Endothelial cell of umbilical vein (primary cell): ENCODE data around the gene ZC2HC1B. TPM values are rescaled to one million over a fixed set of nuclear protein-coding genes. Genes with fewer than 3 reads are reported as not detected.

Experiments
- BruUV-seq: library from RNA; stranded (reverse); fragments of 400-500 nt; replicated peaks from 2 replicates; lab custom pipeline; 2021; lab: Mats Ljungman, UMichigan
- CTCF ChIA-PET: fragments of 300-600, 350-600 bp; sonication (Branson Sonifier 250); formaldehyde crosslinking; loops from one replicate; lab custom pipeline; 2021; ENCODE audit warnings: antibody characterized with exemption, inconsistent platforms; lab: Charles Lee
- POLR2A ChIA-PET: fragments of 300-600, 350-600 bp; sonication (Branson Sonifier 250); formaldehyde crosslinking; loops from one replicate; lab custom pipeline; 2021; ENCODE audit warnings: antibody characterized with exemption, inconsistent platforms; lab: Charles Lee
- DNase-seq: peaks from one replicate; pipeline ENCODE4 v3.0.0-alpha.2; 2011; ENCODE audit warnings: low read depth, low spot score
- FAIRE-seq: peaks from 2 replicates; lab custom pipeline; 2011; peaks lifted over from hg19 to GRCh38; lab: Jason Lieb, UNC
- H2AFZ ChIP-seq: 2 replicates; pipeline ENCODE4 v1.6.0; 2012; ENCODE audit warnings: low read depth, low read length, control low read depth, inconsistent platforms
- H3K27ac ChIP-seq: 2 replicates; pipeline ENCODE4 v1.5.1; 2011; ENCODE audit warnings: low read depth, mild to moderate bottlenecking, control low read depth, low read length, moderate library complexity; ENCODE audit not compliant: insufficient read depth
- H3K27me3 ChIP-seq, 2 experiments: 2 replicates each; pipeline versions ENCODE4 v1.6.0 to v1.6.1; 2011; ENCODE audit warnings: low read length in 2 of 2, mixed read lengths in 1 of 2; ENCODE audit not compliant: control insufficient read depth in 2 of 2, insufficient read depth in 2 of 2
- H3K36me3 ChIP-seq, 2 experiments: 2 replicates in 1 of 2; 3 replicates in 1 of 2; pipeline ENCODE4 v1.5.1; 2011; ENCODE audit warnings: low read length in 2 of 2, mild to moderate bottlenecking in 1 of 2, moderate library complexity in 1 of 2; ENCODE audit not compliant: control insufficient read depth in 2 of 2, insufficient read depth in 2 of 2; ENCODE audit errors: extremely low read depth in 1 of 2
- H3K4me1 ChIP-seq: 3 replicates; pipeline ENCODE4 v1.5.1; 2011; ENCODE audit warnings: mild to moderate bottlenecking, low read length; ENCODE audit not compliant: control insufficient read depth, insufficient read depth; ENCODE audit errors: extremely low read depth
- H3K4me2 ChIP-seq: 2 replicates; pipeline ENCODE4 v1.6.1; 2011; ENCODE audit warnings: low read length, control low read depth, mixed read lengths; ENCODE audit not compliant: insufficient read depth
- H3K4me3 ChIP-seq, 3 experiments: fragments of 200-600 bp in 1 of 3; sonication (generic), shearing (Covaris generic) in 1 of 3; replicated peaks in 1 of 3; 2 replicates each; pipeline ENCODE4 v1.5.1; 2011 to 2016; ENCODE audit warnings: control low read depth in 3 of 3, low read length in 3 of 3, mild to moderate bottlenecking in 2 of 3, inconsistent platforms in 1 of 3, low read depth in 1 of 3, moderate library complexity in 1 of 3; ENCODE audit not compliant: insufficient read depth in 1 of 3
- H3K79me2 ChIP-seq: 2 replicates; pipeline ENCODE4 v1.6.0; 2012; ENCODE audit warnings: low read length, inconsistent platforms; ENCODE audit not compliant: control insufficient read depth, insufficient read depth
- H3K9ac ChIP-seq: replicated peaks from 2 replicates; pipeline ENCODE3; 2011; ENCODE audit warnings: low read length, control low read depth; ENCODE audit not compliant: insufficient read depth; ENCODE audit errors: extremely low read depth
- H3K9me1 ChIP-seq: replicated peaks from 3 replicates; pipeline ENCODE4 v1.6.0; 2011; ENCODE audit warnings: mild to moderate bottlenecking, low read length; ENCODE audit not compliant: control insufficient read depth, insufficient read depth; ENCODE audit errors: extremely low read depth
- H3K9me3 ChIP-seq: replicated peaks from 2 replicates; pipeline ENCODE4 v1.5.1; 2012; ENCODE audit warnings: low read length, inconsistent platforms; ENCODE audit not compliant: control insufficient read depth, insufficient read depth
- H4K20me1 ChIP-seq: replicated peaks from 2 replicates; pipeline ENCODE3; 2011; ENCODE audit warnings: mild to moderate bottlenecking, low read length; ENCODE audit not compliant: control insufficient read depth, insufficient read depth; ENCODE audit errors: extremely low read depth
- EZH2 ChIP-seq: IDR thresholded peaks from 2 replicates; pipeline ENCODE4 v1.6.1; 2012; ENCODE audit warnings: borderline replicate concordance, low read depth, mild to moderate bottlenecking, moderate library complexity, low read length, inconsistent platforms; ENCODE audit not compliant: severe bottlenecking
- FOS ChIP-seq: IDR thresholded peaks from 2 replicates; pipeline ENCODE4 v1.6.1; 2011; ENCODE audit warnings: mild to moderate bottlenecking, low read length, moderate library complexity, borderline replicate concordance; ENCODE audit not compliant: insufficient read depth
- GATA2 ChIP-seq: IDR thresholded peaks from 2 replicates; pipeline ENCODE4 v1.7.0; 2011; ENCODE audit warnings: low read depth, mild to moderate bottlenecking, moderate library complexity, mixed read lengths, low read length; ENCODE audit not compliant: insufficient read length, insufficient read depth
- JUN ChIP-seq: IDR thresholded peaks from 2 replicates; pipeline ENCODE4 v1.6.1; 2011; ENCODE audit warnings: borderline replicate concordance, low read depth; ENCODE audit not compliant: insufficient read length, insufficient read depth
- MAX ChIP-seq: IDR thresholded peaks from 2 replicates; pipeline ENCODE4 v1.6.1; 2011; ENCODE audit not compliant: insufficient read depth, insufficient read length
- MYC ChIP-seq: IDR thresholded peaks from one replicate; pipeline ENCODE4 v1.6.1; 2011; ENCODE audit warnings: mild to moderate bottlenecking, low read depth, low read length
- POLR2A ChIP-seq: IDR thresholded peaks from 2 replicates; pipeline ENCODE4 v1.6.1; 2012; ENCODE audit warnings: low read depth, mild to moderate bottlenecking, control low read depth, low read length
- POLR2AphosphoS5 ChIP-seq: IDR thresholded peaks from 2 replicates; pipeline ENCODE4 v1.6.1; 2012; ENCODE audit warnings: low read depth, mild to moderate bottlenecking, control low read depth, low read length, moderate library complexity; ENCODE audit not compliant: insufficient read depth
- dilution Hi-C: fragments of 300-500 bp; cut with MboI; formaldehyde crosslinking; loops from one replicate; pipeline ENCODE4 v1.15.0; 2019; ENCODE audit warnings: low sequenced_read_pairs; ENCODE audit not compliant: extremely low pct_ligation_motif_present
- intact Hi-C: fragments of 100-400 bp; cut with micrococcal nuclease; formaldehyde crosslinking; loops from one replicate; pipeline ENCODE4 v1.10.0; 2022
- polyA plus RNA-seq, 4 experiments: library from polyadenylated mRNA; depleted of rRNA in 3 of 4; stranded (reverse) in 3 of 4; unstranded in 1 of 4; fragments of >200 nt; gene quantifications; 2 replicates each; pipeline versions ENCODE4 v1.2.1 to v1.2.3, GENCODE V29; 2011 to 2012; ENCODE audit warnings: missing spikeins in 1 of 4
- total RNA-seq: library from RNA; stranded (reverse); gene quantifications from 2 replicates; pipeline ENCODE4 v1.2.3, GENCODE V29; 2021
- TF ChIP-seq, protein P1 (sequence below), 2 donors: IDR thresholded peaks; 1 replicate in 1 of 2; 2 replicates in 1 of 2; pipeline ENCODE4 v1.5.1; 2011; ENCODE audit warnings: low read length in 2 of 2, mild to moderate bottlenecking in 2 of 2, moderate library complexity in 2 of 2, control low read depth in 1 of 2, inconsistent platforms in 1 of 2, low read depth in 1 of 2; ENCODE audit not compliant: insufficient read depth in 1 of 2; ENCODE audit errors: extremely low read depth in 1 of 2

The ZC2HC1B gene
- total and polyA plus RNA-seq, 2 donors (not counting 3 experiments of a cell fraction or from before 2014, with no cell fraction given): not detected

DNA sequence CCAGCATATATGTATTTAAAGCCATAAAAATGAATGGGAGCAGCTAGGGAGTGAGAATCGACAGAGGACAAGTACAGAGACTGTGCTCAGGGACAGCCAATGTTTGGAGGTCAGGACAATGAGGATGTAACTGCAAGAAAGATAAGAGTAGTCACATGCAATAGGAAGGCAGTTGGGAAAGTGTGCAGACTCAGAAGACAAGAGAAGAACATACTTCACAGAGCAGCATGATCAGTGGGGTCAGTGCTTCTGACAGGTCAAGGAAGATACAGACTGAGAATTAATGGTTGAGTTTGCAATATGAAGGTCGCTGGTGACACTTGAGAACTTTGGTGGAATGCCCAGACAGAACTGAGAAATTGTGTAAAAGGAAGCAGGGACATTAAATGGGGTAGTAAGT lies 118.7 kb downstream of the ZC2HC1B start:
- ChIA-PET CTCF (interaction anchor here (1.0 to 1.5 kb wide), 3 partner anchors 11 to 43 kb away, joined by 3 to 4 read pairs (median 3); no protein-coding TSS in a partner anchor), POLR2A (no interaction called here)
- no peak overlapping the region for H3K4me2 ChIP-seq
- no TSS peak for BruUV-seq
- H2AFZ ChIP-seq: no peak overlapping the region
- H3K9me3 ChIP-seq: no peaks in the 10 kb centered on the region
- intact Hi-C loops (no loop called here), dilution Hi-C loops (no loop called here)
- H3K79me2 ChIP-seq: no peaks in the 10 kb centered on the region
- DNase-seq (no peak), FAIRE-seq (no peak)
- H3K4me1 ChIP-seq: no peaks in the 10 kb centered on the region
- TF ChIP-seq FOS: no peak
- no peak for TF ChIP-seq POLR2AphosphoS5
- no peak for TF ChIP-seq GATA2
- TF ChIP-seq EZH2: no peak
- TF ChIP-seq JUN: no peak
- TF ChIP-seq MAX: no peak
- TF ChIP-seq, protein P1, sequence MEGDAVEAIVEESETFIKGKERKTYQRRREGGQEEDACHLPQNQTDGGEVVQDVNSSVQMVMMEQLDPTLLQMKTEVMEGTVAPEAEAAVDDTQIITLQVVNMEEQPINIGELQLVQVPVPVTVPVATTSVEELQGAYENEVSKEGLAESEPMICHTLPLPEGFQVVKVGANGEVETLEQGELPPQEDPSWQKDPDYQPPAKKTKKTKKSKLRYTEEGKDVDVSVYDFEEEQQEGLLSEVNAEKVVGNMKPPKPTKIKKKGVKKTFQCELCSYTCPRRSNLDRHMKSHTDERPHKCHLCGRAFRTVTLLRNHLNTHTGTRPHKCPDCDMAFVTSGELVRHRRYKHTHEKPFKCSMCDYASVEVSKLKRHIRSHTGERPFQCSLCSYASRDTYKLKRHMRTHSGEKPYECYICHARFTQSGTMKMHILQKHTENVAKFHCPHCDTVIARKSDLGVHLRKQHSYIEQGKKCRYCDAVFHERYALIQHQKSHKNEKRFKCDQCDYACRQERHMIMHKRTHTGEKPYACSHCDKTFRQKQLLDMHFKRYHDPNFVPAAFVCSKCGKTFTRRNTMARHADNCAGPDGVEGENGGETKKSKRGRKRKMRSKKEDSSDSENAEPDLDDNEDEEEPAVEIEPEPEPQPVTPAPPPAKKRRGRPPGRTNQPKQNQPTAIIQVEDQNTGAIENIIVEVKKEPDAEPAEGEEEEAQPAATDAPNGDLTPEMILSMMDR (IDR thresholded peaks at IDR 0.05; ENCODE audit: extremely low read depth in 1 of 2, insufficient read depth in 1 of 2, low read depth in 1 of 2, low read length in 2 of 2): no peak
- no peak for TF ChIP-seq MYC
- no peak for TF ChIP-seq POLR2A
- H3K27ac ChIP-seq: no peak overlapping the region
- H4K20me1 ChIP-seq: no peaks in the 10 kb centered on the region
- peaks cover 1 to 5% of the 10 kb centered on the region in 2 experiments for H3K27me3 ChIP-seq
- H3K9ac ChIP-seq: no peak overlapping the region
- no peaks in the 10 kb centered on the region for H3K9me1 ChIP-seq
- no peaks in the 10 kb centered on the region for H3K36me3 ChIP-seq
- H3K4me3 ChIP-seq: no peak overlapping the region
